Activated T-cell treated with anti-CD3 and anti-CD28 coated beads, Interleukin-2, amount 50 U/mL, for 24 hours (primary cell): ENCODE results near the gene RGS3.

Experiments used
- DNase-seq: peaks from one replicate; pipeline ENCODE4 v3.0.0-alpha.2; 2020
- H3K27ac Mint-ChIP-seq: 2 replicates; pipeline ENCODE4 v1.8.0; 2020; ENCODE audit warnings: mild to moderate bottlenecking, mixed read lengths
- H3K27me3 Mint-ChIP-seq: 2 replicates; pipeline ENCODE4 v1.8.0; 2020; ENCODE audit warnings: mixed read lengths
- H3K36me3 Mint-ChIP-seq: 2 replicates; pipeline ENCODE4 v1.8.0; 2020; ENCODE audit warnings: low read depth, mixed read lengths
- H3K4me1 Mint-ChIP-seq: 2 replicates; pipeline ENCODE4 v1.8.0; 2020; ENCODE audit warnings: low read depth, mixed read lengths
- H3K4me3 Mint-ChIP-seq: 2 replicates; pipeline ENCODE4 v1.8.0; 2020; ENCODE audit warnings: mild to moderate bottlenecking, moderate library complexity, mixed read lengths
- H3K9me3 Mint-ChIP-seq: 2 replicates; pipeline ENCODE4 v1.8.0; 2020; ENCODE audit warnings: mixed read lengths

RGS3 gene

DNA sequence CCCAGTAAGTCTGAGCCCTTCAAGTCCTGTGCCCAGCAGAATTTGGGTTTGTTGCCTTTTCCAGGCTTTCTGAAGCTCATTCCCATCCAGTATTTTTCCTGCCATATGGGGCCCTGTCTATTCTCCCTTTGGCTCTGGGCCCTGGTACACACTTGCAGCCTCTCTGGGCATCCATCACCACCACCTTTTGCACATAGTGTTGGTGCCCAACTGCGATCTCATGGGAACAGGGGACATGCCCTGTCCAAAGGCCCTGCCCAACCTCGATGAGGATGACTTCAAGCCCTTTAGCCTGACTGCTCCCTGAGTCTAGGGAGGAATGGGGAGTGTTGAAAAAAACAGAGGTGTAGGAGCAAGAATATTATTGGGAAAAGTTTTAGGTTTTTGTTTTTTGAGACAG lies 11.5 kb downstream of the RGS3 start:
- no peaks in the 10 kb centered on the region for H3K9me3 Mint-ChIP-seq
- peaks cover 14% of the 10 kb centered on the region for H3K4me1 Mint-ChIP-seq
- no peaks in the 10 kb centered on the region for H3K27me3 Mint-ChIP-seq
- no peak overlapping the region for H3K4me3 Mint-ChIP-seq
- no peak for DNase-seq
- no peak overlapping the region for H3K27ac Mint-ChIP-seq
- no peaks in the 10 kb centered on the region for H3K36me3 Mint-ChIP-seq

DNA sequence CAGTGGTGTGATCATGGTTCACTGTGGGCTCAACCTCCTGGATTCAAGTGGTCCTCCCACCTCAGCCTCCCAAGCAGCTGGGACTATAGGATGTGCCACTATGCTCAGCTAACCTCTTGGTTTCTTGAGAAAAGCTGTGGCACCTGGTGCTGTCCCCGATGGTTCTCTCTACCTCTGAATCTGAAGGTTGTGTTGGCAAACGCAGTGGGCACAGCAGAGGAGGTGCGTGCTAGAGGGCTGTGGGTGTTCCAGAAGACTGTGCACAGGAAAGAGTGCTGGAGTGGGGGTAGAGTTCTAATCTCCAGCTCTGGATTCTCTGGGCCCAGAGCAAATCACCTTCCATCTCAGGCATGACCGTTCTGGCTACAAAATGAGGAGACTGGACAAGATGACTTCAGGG lies 12.5 kb downstream of the RGS3 start:
- Mint-ChIP-seq H3K9me3 (no peaks in the 10 kb centered on the region), H3K4me1 (peaks cover 14% of the 10 kb centered on the region), H3K36me3 (no peaks in the 10 kb centered on the region), H3K4me3 (no peak overlapping the region), H3K27ac (no peak overlapping the region), H3K27me3 (no peaks in the 10 kb centered on the region)
- DNase-seq = no peak

DNA sequence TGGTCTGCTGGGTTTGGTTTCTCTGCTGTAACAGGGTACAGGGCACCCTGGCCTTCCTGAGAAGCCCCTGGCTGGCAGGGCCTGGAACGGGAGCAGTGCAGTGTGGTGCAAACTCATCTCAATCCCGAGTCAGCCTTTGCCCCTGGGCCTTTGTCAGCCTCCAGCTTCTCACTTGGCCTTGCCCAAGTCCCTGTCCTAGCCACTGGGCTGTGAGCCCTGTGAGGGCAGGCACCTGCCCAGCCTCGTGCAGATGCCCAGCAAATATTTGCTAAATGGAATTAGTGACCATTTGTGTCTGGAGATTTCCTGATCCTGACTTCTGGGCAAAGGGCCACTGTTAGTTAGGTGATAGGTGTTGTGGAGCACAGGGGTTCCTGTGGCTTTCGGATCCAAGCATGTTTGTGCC lies 13.0 kb downstream of the RGS3 start:
- H3K27me3 Mint-ChIP-seq = no peaks in the 10 kb centered on the region
- peaks cover 14% of the 10 kb centered on the region for H3K4me1 Mint-ChIP-seq
- H3K27ac Mint-ChIP-seq = no peak overlapping the region
- no peaks in the 10 kb centered on the region for H3K9me3 Mint-ChIP-seq
- no peak overlapping the region for H3K4me3 Mint-ChIP-seq
- no peak for DNase-seq
- H3K36me3 Mint-ChIP-seq = no peaks in the 10 kb centered on the region

DNA sequence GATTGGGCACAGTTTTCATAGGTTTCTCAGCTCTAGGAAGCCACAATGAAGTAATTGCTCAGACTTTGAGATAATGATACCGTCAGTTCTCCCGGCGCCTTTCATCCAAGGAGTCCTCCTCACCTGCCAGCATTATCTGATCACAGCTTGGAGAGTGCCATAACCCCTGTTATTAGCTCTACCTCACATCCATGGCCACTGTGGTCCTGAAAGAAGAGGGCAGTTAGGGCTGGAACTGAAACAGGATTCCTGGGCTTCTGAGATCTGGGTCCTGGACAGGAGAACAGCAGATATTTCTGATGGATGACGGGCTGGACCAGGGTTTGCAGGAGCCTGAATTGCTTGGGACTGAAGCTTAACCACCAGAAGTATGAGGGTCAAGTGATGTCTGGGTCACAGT lies 13.5 kb downstream of the RGS3 start:
- H3K27ac Mint-ChIP-seq = no peak overlapping the region
- no peak overlapping the region for H3K4me3 Mint-ChIP-seq
- no peak for DNase-seq
- H3K4me1 Mint-ChIP-seq = peaks cover 12% of the 10 kb centered on the region
- H3K36me3 Mint-ChIP-seq = no peaks in the 10 kb centered on the region
- H3K9me3 Mint-ChIP-seq = no peaks in the 10 kb centered on the region
- no peaks in the 10 kb centered on the region for H3K27me3 Mint-ChIP-seq

DNA sequence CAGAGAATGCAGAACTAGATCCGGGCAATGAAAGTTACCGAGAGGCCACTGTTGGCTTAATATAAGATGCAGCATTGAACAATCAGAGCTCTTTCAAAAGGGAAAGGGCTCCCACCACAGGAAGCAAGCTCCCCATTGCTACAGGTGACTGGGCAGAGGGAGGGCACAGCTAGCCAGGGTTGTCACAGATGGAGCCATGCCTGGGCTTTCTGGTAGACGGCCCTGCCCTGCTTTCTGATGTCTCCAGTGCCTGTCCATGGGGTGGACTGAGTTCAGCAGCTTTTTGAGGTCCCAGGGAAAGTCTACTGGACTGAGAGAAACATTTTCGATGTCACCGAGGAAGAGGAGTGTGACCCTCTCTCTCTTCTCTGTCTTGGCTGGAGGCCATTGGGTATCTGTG lies 14.1 kb downstream of the RGS3 start:
- no peaks in the 10 kb centered on the region for H3K27me3 Mint-ChIP-seq
- H3K36me3 Mint-ChIP-seq = no peaks in the 10 kb centered on the region
- H3K4me1 Mint-ChIP-seq = peaks cover 12% of the 10 kb centered on the region
- H3K9me3 Mint-ChIP-seq = no peaks in the 10 kb centered on the region
- H3K4me3 Mint-ChIP-seq = no peak overlapping the region
- H3K27ac Mint-ChIP-seq = no peak overlapping the region
- no peak for DNase-seq

DNA sequence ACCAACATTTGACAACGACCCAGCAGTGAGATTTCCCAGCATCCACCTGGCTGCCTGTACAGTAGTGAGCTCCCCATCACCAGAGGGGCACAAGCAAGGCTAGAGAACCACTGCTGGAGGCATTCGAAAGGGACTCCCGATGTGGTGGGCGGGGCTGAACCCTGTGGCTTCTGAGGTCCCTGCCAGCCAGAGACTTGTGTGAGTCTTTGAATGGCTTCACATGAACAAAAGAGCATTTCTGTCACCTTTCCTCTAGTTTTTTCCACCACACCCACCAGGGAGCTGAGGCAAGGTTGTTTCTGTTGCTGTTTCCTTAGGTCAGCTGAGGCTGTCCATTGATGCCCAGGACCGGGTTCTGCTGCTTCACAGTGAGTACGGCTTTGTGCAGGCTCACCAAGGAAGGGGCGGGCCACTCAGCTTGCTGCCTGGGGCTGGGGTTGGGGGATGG lies 15.7 kb downstream of the RGS3 start:
- H3K27me3 Mint-ChIP-seq = no peaks in the 10 kb centered on the region

DNA sequence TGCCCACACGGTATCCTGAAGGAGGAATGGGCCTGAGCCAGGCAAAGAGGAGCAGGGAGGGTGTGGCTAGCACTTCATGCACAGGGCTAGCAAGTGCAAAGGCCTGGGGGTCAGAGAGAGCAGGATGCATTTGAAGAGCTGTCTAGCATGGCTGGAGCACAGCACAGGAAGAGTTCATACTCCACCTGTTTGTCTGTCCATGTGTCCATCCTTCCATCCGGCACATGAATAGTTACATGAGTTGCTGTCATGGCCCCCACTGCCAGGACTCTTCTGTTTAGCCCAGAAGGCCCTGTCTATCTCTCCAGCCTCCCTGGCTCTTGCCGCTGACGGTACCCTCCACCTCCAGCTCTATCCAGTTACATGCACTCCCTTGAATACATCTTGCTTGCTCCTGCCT lies 17.1 kb downstream of the RGS3 start:
- no peak for DNase-seq
- Mint-ChIP-seq H3K27ac (no peak overlapping the region), H3K4me1 (peaks cover 12% of the 10 kb centered on the region)

More for the DNA sequence above, 15.7 kb downstream of the RGS3 start:
- Mint-ChIP-seq H3K27ac (no peak overlapping the region), H3K36me3 (no peaks in the 10 kb centered on the region), H3K9me3 (no peaks in the 10 kb centered on the region), H3K4me3 (no peak overlapping the region), H3K4me1 (peaks cover 12% of the 10 kb centered on the region)
- DNase-seq = no peak

DNA sequence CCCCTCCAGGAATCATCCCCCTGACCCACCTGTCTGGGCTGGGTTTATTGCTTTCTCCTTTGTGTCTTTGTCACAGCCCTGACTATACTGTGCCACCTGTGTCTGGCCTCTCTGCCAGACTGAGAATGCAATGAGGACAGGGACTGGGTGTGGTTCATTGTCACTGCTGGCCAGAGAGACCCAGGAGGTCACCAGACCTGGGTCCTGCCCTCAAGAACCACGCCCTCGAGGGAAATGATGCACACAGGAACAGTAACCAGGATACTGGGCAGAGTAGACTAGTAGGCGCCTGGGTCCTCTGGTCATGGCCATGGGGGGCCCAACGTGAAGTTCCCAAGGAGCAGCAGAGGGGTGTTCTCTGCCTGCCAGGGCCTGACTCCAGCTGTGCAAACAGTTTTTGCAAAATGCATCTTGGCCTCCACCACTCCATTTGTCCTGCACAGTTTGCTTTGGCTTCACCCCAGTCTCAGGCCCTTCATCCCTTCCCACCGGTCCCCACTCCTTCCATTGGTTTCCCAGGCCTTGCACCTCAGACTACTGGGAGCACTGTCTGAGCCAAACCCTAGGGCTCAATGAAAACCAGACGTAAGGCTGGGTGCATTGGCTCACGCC lies 17.8 kb downstream of the RGS3 start:
- Mint-ChIP-seq H3K9me3 (no peaks in the 10 kb centered on the region), H3K4me1 (peaks cover 12% of the 10 kb centered on the region), H3K27me3 (no peaks in the 10 kb centered on the region), H3K27ac (no peak overlapping the region), H3K36me3 (no peaks in the 10 kb centered on the region), H3K4me3 (no peak overlapping the region)
- DNase-seq = no peak

More for the DNA sequence above, 17.1 kb downstream of the RGS3 start:
- Mint-ChIP-seq H3K9me3 (no peaks in the 10 kb centered on the region), H3K36me3 (no peaks in the 10 kb centered on the region), H3K4me3 (no peak overlapping the region), H3K27me3 (no peaks in the 10 kb centered on the region)

DNA sequence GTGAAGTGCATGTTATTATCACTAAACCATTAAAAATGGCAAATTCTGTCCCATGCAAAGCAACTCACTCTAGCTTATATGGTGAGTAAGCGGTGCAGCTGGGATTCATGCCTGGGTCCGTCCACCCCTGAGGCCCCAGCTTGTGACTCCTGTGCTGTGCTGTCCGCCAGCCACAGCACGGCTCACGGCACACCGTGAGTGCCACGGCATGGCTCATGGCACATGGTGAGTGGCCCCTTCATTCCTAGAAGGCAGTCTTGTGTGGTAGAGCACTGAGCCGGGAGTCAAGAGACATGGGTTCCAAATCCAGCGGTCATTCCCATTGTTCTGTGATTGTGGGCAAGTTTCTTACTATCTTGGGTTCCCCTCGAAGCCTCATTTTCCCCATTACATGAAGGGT lies 18.8 kb downstream of the RGS3 start:
- H3K4me1 Mint-ChIP-seq = peaks cover 12% of the 10 kb centered on the region
- H3K27me3 Mint-ChIP-seq = no peaks in the 10 kb centered on the region
- H3K4me3 Mint-ChIP-seq = no peak overlapping the region
- H3K9me3 Mint-ChIP-seq = no peaks in the 10 kb centered on the region
- no peak overlapping the region for H3K27ac Mint-ChIP-seq
- no peaks in the 10 kb centered on the region for H3K36me3 Mint-ChIP-seq
- DNase-seq = no peak

DNA sequence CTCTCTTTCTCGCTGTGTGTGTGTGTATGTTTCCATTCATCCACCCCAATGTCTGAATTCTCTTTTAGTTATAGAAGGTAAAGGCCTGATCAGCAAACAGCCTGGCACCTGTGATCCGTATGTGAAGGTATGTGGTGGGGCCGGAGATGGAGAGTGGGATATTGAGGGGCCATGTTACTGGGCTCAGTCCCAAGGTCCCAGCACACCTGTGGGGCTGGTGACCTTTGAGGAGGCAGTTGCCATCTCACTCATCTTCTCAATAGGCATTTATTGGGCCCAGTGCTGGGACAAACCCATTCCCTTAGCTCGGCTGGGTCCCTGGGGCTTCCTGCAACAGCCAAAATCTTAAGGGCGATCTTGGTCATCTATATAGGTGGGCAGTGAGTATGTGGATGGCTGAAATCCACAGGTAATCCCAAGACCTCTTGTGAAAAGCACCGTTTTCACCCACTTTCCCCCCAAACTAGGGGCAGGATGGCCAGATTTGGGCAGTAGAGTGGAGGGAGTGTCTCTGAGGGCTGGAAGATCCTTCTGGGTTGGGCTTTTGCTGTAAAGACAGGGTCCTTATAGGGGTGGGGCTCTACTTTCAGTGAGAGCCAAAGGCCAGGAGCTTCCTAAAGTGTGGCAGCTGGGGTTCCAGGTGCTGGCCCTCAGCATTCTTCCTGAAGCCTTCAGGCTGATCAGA lies 19.6 kb downstream of the RGS3 start:
- H3K9me3 Mint-ChIP-seq = no peaks in the 10 kb centered on the region
- no peaks in the 10 kb centered on the region for H3K36me3 Mint-ChIP-seq
- peaks cover 12% of the 10 kb centered on the region for H3K4me1 Mint-ChIP-seq
- DNase-seq = no peak
- H3K27ac Mint-ChIP-seq = no peak overlapping the region
- H3K4me3 Mint-ChIP-seq = no peak overlapping the region
- H3K27me3 Mint-ChIP-seq = no peaks in the 10 kb centered on the region

DNA sequence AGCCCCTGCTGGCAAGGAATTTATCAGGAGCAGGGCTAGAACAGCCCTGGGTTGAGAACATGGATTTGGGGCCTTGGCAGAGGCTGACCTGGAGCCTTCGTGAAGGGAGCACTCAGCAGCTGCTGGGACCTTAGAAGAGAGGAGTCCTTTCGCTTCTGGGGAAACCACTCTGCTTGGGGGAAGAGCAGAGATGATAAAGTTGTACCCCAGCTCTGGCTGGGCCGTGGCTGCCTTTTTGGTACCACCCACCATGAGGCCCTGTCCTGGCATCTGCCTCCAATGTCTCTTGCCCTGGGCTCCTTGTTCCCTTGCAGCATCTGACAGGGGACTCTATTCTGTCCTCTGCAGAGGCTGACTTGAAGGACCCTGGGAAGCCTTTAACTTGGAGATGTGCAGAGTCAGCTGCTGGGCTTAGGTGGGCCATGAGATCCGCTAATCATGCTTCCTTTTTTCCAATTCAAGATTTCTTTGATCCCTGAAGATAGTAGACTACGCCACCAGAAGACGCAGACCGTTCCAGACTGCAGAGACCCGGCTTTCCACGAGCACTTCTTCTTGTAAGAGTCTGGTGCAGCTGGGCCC lies 20.2 kb downstream of the RGS3 start:
- H3K27ac Mint-ChIP-seq = no peak overlapping the region
- H3K36me3 Mint-ChIP-seq = no peaks in the 10 kb centered on the region
- no peaks in the 10 kb centered on the region for H3K27me3 Mint-ChIP-seq
- DNase-seq = no peak
- no peak overlapping the region for H3K4me3 Mint-ChIP-seq
- peaks cover 12% of the 10 kb centered on the region for H3K4me1 Mint-ChIP-seq
- H3K9me3 Mint-ChIP-seq = no peaks in the 10 kb centered on the region

DNA sequence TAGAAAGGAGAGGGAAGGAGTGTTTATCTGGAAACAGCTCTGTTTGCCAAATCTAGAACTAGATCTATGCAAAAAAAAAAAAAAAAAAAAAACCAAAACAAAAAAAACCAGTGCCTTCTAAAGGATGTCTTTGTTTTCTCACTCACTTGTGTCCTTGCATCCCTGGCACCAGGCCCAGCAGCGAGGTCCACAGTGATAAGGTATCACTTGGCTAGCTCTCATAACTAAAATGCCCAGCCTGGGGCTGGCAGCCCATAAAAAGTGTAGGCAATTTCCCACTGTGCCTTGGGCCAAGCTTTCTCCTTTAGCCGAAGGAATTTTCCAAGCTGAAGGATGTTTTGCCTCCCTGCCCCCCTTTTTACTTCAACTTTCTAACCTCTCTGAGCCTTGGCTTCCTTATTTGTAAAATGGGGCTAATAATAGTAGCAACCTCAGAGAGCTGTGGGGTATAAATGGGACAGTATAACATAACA lies 20.8 kb downstream of the RGS3 start:
- H3K4me1 Mint-ChIP-seq = peaks cover 7% of the 10 kb centered on the region
- H3K27ac Mint-ChIP-seq = no peak overlapping the region
- H3K4me3 Mint-ChIP-seq = no peak overlapping the region
- no peaks in the 10 kb centered on the region for H3K9me3 Mint-ChIP-seq
- H3K36me3 Mint-ChIP-seq = no peaks in the 10 kb centered on the region
- no peaks in the 10 kb centered on the region for H3K27me3 Mint-ChIP-seq
- DNase-seq = no peak

DNA sequence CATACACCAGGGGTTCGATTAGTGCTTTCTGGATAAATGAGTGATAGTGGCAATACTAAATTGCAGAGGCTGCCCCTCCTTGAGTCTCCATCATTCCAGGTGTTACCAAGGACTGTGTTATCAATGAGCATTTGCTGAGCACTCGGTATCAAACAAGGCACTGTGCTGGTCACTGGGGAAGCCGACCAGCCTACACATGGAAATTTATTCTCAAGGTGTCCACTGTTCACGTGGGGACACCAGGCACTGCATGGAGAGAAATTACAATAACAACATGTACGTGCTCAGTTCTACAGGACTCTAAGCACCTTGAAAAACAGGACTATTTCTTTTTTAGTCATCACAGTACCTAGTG lies 22.2 kb downstream of the RGS3 start:
- H3K9me3 Mint-ChIP-seq = no peaks in the 10 kb centered on the region
- H3K36me3 Mint-ChIP-seq = no peaks in the 10 kb centered on the region
- H3K27ac Mint-ChIP-seq = no peak overlapping the region
- no peak overlapping the region for H3K4me3 Mint-ChIP-seq
- H3K27me3 Mint-ChIP-seq = no peaks in the 10 kb centered on the region
- no peaks in the 10 kb centered on the region for H3K4me1 Mint-ChIP-seq
- no peak for DNase-seq

DNA sequence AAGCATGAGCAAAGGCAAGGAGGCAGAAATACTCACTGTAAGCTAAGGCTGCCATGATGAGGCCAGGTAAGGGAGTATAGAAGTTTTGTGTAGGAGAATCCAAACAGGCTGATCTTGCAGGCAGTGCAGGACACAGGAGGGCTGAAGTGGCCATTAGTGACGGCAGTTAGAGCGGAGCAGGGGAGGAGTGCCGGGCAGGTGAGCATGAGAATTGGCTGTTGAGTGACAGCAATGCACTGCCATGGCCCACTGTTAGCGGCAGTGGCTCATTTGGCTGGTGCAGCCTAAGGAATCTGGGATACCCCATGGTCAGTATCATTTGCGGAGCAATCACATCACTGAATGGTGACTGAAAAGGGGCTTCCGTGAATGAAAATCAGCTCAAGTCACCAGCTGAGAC lies 22.8 kb downstream of the RGS3 start:
- Mint-ChIP-seq H3K4me3 (no peak overlapping the region), H3K9me3 (no peaks in the 10 kb centered on the region), H3K36me3 (no peaks in the 10 kb centered on the region), H3K27ac (no peak overlapping the region), H3K4me1 (no peaks in the 10 kb centered on the region), H3K27me3 (no peaks in the 10 kb centered on the region)
- no peak for DNase-seq

DNA sequence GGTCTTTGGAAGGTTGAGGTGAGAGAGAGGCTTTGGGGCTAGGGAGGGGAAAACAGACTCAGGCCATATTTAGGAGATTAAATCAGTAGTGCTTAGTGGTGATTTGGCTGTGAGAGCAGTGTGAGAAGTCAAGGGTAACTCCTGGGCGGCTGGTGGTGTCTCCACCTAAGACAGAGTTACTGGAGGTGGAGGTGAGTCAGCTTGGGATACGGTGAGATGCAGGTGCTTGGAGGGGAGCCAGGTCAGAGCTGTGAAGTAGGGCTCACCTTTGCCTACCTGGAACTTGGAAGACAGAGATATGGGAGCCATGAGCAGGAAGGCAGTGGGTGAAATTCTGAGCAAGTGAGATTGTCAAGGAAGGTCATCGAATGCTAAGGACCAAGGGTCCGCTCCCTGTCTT lies 24.5 kb downstream of the RGS3 start:
- Mint-ChIP-seq H3K4me3 (no peak overlapping the region), H3K27ac (no peak overlapping the region), H3K9me3 (no peaks in the 10 kb centered on the region), H3K36me3 (no peaks in the 10 kb centered on the region), H3K27me3 (no peaks in the 10 kb centered on the region), H3K4me1 (peaks cover under 1% of the 10 kb centered on the region)
- DNase-seq = no peak
